PC-9 (cell line): ENCODE results near the gene LIN7B.

Experiments used
- EZH2 ChIP-seq: fragments of 200-600 bp; sonication (generic); IDR thresholded peaks from 2 replicates; pipeline ENCODE4 v1.8.0; 2017; ENCODE audit warnings: antibody characterized with exemption, low read depth
- TF ChIP-seq, protein P1 (sequence below): fragments of 200-600 bp; sonication (generic); conservative IDR thresholded peaks from 2 replicates; pipeline ENCODE4 v1.6.1; 2017; ENCODE audit warnings: mixed run types, antibody characterized with exemption, mild to moderate bottlenecking, moderate library complexity

DNA sequence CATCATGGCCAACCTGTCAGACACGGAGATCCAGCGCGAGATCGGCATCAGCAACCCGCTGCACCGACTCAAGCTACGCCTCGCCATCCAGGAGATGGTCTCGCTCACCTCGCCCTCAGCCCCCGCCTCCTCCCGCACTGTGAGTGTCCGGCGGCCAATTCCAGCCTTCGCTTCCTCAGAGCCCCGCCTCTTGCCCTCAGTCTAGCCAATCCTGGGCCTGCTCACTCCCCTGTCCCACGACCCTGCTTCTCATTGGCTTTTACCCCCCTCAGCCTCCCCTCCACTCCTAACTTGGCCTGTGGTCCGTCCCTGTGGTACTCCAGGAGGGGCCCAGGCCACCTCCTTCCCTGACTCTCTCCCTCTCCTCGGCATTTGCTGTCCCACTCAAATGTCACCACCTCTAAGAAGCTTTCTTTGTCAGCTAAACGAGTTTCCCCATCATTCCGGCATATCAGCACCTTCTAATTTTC lies 28.7 kb downstream of the LIN7B start:
- TF ChIP-seq, protein P1, sequence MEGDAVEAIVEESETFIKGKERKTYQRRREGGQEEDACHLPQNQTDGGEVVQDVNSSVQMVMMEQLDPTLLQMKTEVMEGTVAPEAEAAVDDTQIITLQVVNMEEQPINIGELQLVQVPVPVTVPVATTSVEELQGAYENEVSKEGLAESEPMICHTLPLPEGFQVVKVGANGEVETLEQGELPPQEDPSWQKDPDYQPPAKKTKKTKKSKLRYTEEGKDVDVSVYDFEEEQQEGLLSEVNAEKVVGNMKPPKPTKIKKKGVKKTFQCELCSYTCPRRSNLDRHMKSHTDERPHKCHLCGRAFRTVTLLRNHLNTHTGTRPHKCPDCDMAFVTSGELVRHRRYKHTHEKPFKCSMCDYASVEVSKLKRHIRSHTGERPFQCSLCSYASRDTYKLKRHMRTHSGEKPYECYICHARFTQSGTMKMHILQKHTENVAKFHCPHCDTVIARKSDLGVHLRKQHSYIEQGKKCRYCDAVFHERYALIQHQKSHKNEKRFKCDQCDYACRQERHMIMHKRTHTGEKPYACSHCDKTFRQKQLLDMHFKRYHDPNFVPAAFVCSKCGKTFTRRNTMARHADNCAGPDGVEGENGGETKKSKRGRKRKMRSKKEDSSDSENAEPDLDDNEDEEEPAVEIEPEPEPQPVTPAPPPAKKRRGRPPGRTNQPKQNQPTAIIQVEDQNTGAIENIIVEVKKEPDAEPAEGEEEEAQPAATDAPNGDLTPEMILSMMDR, result no peak
- no peak for TF ChIP-seq EZH2
